GM23338 (cell line): Measurements from ENCODE around the gene CDKN2D.

Source experiments
- CTCF ChIP-seq, 2 experiments: fragments of 200-600 bp in 1 of 2; sonication (generic) in 1 of 2; conservative IDR thresholded peaks; 2 replicates each; pipeline versions ENCODE4 v1.5.1 to v1.6.1; 2016 to 2017; ENCODE audit warnings: antibody characterized with exemption in 2 of 2, low read depth in 2 of 2, mild to moderate bottlenecking in 2 of 2, moderate library complexity in 1 of 2
- ETS1 ChIP-seq: IDR thresholded peaks from 2 replicates; pipeline ENCODE4 v1.6.1; 2016; ENCODE audit warnings: antibody characterized with exemption
- EZH2 ChIP-seq: fragments of 200-600 bp; sonication (generic); IDR thresholded peaks from one replicate; pipeline ENCODE4 v1.8.0; 2017; ENCODE audit warnings: antibody characterized with exemption, mild to moderate bottlenecking, low read depth; ENCODE audit not compliant: unreplicated experiment
- EZH2phosphoT487 ChIP-seq: fragments of 200-600 bp; sonication (generic); IDR thresholded peaks from one replicate; pipeline ENCODE4 v1.8.1; 2018; ENCODE audit warnings: antibody characterized with exemption; ENCODE audit not compliant: unreplicated experiment
- POLR2AphosphoS5 ChIP-seq: IDR thresholded peaks from 2 replicates; pipeline ENCODE4 v1.6.1; 2016; ENCODE audit warnings: antibody characterized with exemption, low read depth
- REST ChIP-seq: IDR thresholded peaks from one replicate; pipeline ENCODE4 v1.6.1; 2018; ENCODE audit warnings: antibody characterized with exemption; ENCODE audit not compliant: unreplicated experiment
- STAT1 ChIP-seq: IDR thresholded peaks from one replicate; pipeline ENCODE4 v1.6.1; 2016; ENCODE audit warnings: antibody characterized with exemption; ENCODE audit not compliant: unreplicated experiment

GRCh38 chr19:10593820-10594637, 25.2 kb upstream of the CDKN2D start:
- TF ChIP-seq POLR2AphosphoS5 (no peak), CTCF (conservative IDR thresholded peaks at IDR 0.05; ENCODE audit: low read depth in 2 of 2) (no peak), REST (no peak), STAT1 (no peak), EZH2 (no peak), EZH2phosphoT487 (no peak), ETS1 (no peak)
